ENCODE measurements around the gene TDP1. TPM values are rescaled to one million over a fixed set of nuclear protein-coding genes. Genes with fewer than 3 reads are reported as not detected.

Gene TDP1
- 1 to 10 TPM; 2.0 to 5.0 (median 3.8) TPM for total RNA-seq

DNA sequence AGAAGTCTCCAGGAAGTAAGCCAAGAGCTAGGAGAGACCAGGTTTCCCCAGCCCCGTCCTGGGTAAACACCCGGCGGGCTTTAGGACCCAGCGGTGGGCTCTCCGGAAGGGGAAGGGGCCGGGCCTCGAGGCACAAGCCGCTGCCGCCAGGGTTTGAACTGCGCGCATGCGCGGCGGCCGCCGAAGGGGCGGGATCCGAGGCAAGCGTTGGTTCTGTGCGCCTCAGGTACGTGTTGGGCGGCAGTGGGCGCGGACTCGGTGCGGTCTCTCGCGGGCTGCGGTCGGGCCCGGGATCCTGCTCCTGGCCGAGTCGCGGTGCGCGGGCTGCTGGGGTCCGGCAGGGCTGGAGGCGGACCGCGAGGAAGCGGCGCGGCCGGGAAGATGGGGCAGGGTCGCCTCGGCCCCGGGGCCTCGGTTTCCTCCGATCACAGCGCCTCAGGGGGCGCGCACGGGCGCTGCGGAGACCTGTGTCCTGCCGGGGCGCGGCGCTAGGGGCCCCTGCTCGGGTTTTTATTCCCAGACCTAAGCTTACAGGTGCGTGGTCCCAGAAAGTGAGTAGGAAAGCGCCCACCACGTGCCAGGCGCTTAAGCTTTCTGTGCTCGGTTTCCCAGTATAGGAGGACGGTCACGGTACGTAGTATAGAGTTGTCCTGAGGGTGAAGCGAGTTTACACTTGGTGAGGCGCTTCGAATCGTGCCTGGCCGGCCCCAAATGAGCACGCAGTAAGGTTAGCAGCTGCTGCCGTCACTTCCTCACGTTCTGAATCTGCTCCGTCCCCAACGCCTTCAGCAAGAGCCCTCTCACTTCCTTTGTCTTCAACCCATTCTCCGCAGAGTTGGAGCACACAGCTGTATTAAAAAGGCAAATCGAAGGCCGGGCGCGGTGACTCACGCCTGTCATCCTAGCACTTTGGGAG, at the start of gene TDP1:
Gene TDP1 (plus strand): TSS at position 183 of the 916 bp plus-strand sequence. CDS start 7,188 bp downstream, outside the sequence.
- H3K27me3 ChIP-seq = no peaks in the 10 kb centered on the region
- H3K36me3 ChIP-seq = no peaks in the 10 kb centered on the region
- in situ Hi-C loops (cut with MboI; ENCODE audit: low sequenced_read_pairs in 4 of 4) (loop anchor here (25.0 kb wide), 2 partner anchors 306 to 806 kb away; partner anchors contain the start of gene PSMC1 (in 2 of the 4)), intact Hi-C loops (cut with DNase I; ENCODE audit: low total_unique reads) (loop anchor here (2.0 to 10.0 kb wide), 7 partner anchors 253 to 1964 kb away; partner anchors contain the start of genes FOXN3, GALC, PTPN21 and SPATA7)
- TF ChIP-seq CTCF (IDR thresholded peaks at IDR 0.05 in 4 of 5, conservative IDR thresholded peaks at IDR 0.05 in 1 of 5) (peak in 2 of 5 experiments; percentile 8 to 17), POLR2A (IDR thresholded peaks at IDR 0.05) (peak; percentile 68 to 85)
- ATAC-seq (peak; percentile 76 to 79), DNase-seq (peak; percentile 93 to 94)
- peak within 1 kb of the TSS; percentile 63 to 99 (median 73) for H3K4me3 ChIP-seq
- H3K4me1 ChIP-seq = peaks cover 10 to 13% of the 10 kb centered on the region in 2 donors
- peak within 1 kb of the TSS; percentile 82 to 87 (median 84) for H3K27ac ChIP-seq
- no peaks in the 10 kb centered on the region for H3K9me3 ChIP-seq

DNA sequence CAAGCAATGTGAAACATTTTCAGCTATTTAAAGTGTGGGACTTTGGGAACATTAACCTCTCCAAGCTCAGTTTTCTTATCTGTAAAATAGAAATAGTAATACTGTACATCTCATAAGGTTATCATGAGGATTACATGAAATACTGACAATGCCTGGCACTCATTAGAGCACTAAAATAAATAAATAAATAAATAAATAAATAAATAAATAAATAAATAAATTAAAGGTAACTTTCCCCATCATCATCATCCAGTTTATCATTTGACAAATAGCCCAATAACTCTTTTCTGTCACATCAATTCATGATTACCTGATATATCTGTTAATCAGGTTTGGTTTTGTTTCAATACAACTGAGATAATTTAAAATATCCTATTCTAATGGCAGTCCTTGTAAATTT, 49.7 kb upstream of the TDP1 start:
- DNase-seq = no peak
- no peaks in the 10 kb centered on the region for H3K36me3 ChIP-seq
- no peak overlapping the region for H3K27ac ChIP-seq
- no peaks in the 10 kb centered on the region for H3K27me3 ChIP-seq
- no peak for TF ChIP-seq POLR2A (IDR thresholded peaks at IDR 0.05)
- TF ChIP-seq CTCF (IDR thresholded peaks at IDR 0.05 in 4 of 5, conservative IDR thresholded peaks at IDR 0.05 in 1 of 5) = no peak
- H3K4me1 ChIP-seq = peaks cover 6 to 9% of the 10 kb centered on the region in 2 donors
- no peak for ATAC-seq
- in situ Hi-C loops (cut with MboI; ENCODE audit: low sequenced_read_pairs in 4 of 4) (loop anchor here in 3 of 4 donors (25.0 kb wide), 3 partner anchors 469 to 1244 kb away; no protein-coding TSS in a partner anchor), intact Hi-C loops (cut with DNase I; ENCODE audit: low total_unique reads) (no loop called here)
- H3K9me3 ChIP-seq = no peaks in the 10 kb centered on the region
- no peak overlapping the region for H3K4me3 ChIP-seq

DNA sequence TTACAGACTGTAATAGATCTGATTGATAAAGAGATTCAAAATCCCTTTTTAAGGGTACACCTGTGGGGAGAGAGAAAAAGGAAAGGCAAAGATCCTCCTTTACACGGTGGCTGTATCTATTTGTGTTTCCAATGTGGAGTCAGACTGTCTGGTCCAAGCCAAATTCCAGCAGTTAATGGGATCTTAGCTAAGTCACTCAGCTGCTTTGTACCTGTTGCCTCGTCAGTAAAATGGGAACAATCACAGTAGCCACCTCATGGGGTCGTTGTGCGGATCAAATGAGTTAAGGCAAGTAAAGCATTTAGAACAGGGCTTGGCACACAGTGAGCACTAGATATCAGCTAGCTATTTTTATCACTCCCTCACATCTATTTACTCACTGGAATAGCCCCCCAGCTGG, 48.1 kb upstream of the TDP1 start:
- H3K27ac ChIP-seq = no peak overlapping the region
- no peaks in the 10 kb centered on the region for H3K36me3 ChIP-seq
- H3K4me1 ChIP-seq = peaks cover 10% of the 10 kb centered on the region in 2 donors
- no peak overlapping the region for H3K4me3 ChIP-seq
- DNase-seq (no peak), ATAC-seq (no peak)
- intact Hi-C loops (cut with DNase I; ENCODE audit: low total_unique reads) = no loop called here
- in situ Hi-C loops (cut with MboI; ENCODE audit: low sequenced_read_pairs in 4 of 4) = loop anchor here in 3 of 4 donors (25.0 kb wide), 3 partner anchors 470 to 1245 kb away; no protein-coding TSS in a partner anchor
- no peak for TF ChIP-seq POLR2A (IDR thresholded peaks at IDR 0.05)
- no peak for TF ChIP-seq CTCF (IDR thresholded peaks at IDR 0.05 in 4 of 5, conservative IDR thresholded peaks at IDR 0.05 in 1 of 5)
- no peaks in the 10 kb centered on the region for H3K9me3 ChIP-seq
- H3K27me3 ChIP-seq = no peaks in the 10 kb centered on the region

DNA sequence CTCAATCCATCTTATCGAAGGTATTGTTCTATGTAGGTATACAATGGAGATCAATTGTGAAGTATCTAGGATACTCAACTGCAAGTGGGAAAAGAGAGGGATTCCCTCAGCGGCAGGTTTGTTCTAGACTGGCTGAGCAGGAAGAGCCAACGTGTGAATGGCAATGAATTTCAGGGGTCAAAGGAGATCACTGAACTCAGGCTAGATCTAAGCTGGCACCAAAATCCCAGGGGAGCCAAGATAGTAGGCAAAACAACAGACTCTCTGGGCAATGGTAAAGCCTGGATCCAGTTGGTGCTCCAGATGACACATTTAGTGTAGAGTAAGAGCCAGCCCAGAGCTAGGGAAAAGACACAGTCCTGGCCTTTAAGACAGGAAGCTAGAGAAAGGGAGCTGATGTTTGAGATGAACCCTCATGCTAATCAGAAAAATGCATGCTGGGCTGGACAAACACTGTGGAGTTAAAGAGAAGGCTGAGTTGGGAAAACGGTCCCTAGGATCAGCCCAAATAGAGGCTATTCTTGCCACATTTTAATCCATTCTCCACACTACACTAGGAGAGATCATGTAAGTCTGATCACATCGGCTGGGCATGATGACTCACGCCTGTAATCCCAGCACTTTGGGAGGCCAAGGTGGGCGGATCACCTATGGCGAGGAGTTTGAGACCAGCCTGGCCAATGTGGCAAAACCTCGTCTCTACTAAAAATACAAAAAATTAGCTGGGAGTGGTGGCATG, 46.8 kb upstream of the TDP1 start:
- no peak for TF ChIP-seq CTCF (IDR thresholded peaks at IDR 0.05 in 4 of 5, conservative IDR thresholded peaks at IDR 0.05 in 1 of 5)
- TF ChIP-seq POLR2A (IDR thresholded peaks at IDR 0.05) = no peak
- in situ Hi-C loops (cut with MboI; ENCODE audit: low sequenced_read_pairs in 4 of 4) (loop anchor here in 3 of 4 donors (25.0 kb wide), 3 partner anchors 472 to 1247 kb away; no protein-coding TSS in a partner anchor), intact Hi-C loops (cut with DNase I; ENCODE audit: low total_unique reads) (no loop called here)
- no peak overlapping the region for H3K4me3 ChIP-seq
- H3K4me1 ChIP-seq = peaks cover 3 to 8% of the 10 kb centered on the region in 2 donors
- DNase-seq = no peak
- no peak overlapping the region for H3K27ac ChIP-seq
- no peaks in the 10 kb centered on the region for H3K36me3 ChIP-seq
- ATAC-seq = peak in 1 of 2 donors; percentile 6
- no peaks in the 10 kb centered on the region for H3K9me3 ChIP-seq
- H3K27me3 ChIP-seq = no peaks in the 10 kb centered on the region
